ENCODE results near the gene GATA5.

- TF ChIP-seq CTCF (conservative IDR thresholded peaks at IDR 0.05 in 1 of 2, IDR thresholded peaks at IDR 0.05 in 1 of 2; ENCODE audit: extremely low read depth in 1 of 2, insufficient read depth in 1 of 2, low read depth in 1 of 2, low read length in 2 of 2) (no peak), EZH2 (IDR thresholded peaks at IDR 0.05; ENCODE audit: borderline replicate concordance, low read length) (no peak)
Observed at GRCh38 chr20:62430866-62431447, 44.8 kb downstream of the GATA5 start.
